HG03565 (cell line): ENCODE results near the gene AFAP1L1.

Source experiments
- ATAC-seq: cut with Tn5 transposase; IDR thresholded peaks from one replicate; pipeline ENCODE4 v1.9.1; 2021; ENCODE audit warnings: mild to moderate bottlenecking, moderate library complexity; ENCODE audit not compliant: unreplicated experiment

Gene AFAP1L1

GRCh38 chr5:149283626-149284480 is 12.2 kb downstream of the AFAP1L1 start:
- ATAC-seq, result no peak

DNA sequence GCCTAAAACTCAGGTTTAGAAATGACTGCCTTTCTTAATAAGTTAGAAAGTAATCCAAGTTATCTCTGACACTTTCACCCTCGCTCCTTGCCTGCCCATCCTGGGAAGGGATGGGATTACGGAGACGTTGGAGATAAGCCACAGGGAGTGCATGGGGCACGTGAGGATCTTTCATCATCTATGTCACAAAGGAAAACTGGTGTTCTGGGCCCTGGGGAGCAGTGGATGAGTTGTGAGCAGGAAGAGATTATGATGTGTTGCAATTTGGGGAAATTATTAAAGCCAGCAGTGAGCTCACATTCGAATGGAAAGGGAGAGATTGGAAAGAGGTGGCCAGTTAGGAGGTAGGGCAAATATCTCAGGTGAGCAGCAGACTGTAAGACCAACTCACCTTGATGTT is 12.8 kb downstream of the AFAP1L1 start:
- no peak for ATAC-seq

DNA sequence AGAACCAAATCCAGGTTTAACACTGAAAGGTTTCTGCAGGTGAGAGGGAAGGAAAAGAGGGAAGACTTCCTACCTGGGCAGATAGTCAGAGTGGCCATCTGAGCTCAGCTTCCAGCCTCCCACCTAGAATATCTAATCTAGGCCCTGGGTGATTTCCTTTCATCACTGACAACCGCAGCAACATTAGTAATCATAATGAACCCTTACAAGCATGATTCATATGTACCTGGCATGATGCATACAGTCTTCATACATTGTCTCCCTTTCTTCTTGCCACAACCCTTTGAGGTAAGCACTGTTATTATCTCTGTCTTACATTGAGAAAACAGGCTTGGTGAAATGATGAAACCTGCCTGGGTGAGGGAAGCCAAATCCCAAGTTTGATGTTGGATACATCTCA is 13.5 kb downstream of the AFAP1L1 start:
- ATAC-seq, result no peak

DNA sequence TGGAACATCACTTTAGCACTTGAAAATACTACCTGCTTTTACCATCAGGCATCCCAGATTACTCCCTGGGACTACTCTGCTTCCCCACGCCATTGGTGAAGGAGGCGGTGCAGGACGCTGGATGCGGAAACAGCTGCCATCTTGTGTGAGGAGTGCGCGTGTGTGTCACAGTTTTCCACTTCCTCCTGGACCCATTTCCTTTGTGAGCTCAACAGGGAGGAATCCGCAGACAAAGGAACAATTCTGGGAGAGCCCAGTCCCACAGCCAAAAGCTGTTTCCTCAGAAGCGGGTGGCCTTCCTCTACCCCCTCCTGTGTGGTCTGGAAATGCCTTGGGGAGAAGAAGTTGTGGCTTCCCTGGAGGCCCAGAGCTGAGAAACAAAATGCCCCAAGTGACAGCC is 16.8 kb downstream of the AFAP1L1 start:
- no peak for ATAC-seq

DNA sequence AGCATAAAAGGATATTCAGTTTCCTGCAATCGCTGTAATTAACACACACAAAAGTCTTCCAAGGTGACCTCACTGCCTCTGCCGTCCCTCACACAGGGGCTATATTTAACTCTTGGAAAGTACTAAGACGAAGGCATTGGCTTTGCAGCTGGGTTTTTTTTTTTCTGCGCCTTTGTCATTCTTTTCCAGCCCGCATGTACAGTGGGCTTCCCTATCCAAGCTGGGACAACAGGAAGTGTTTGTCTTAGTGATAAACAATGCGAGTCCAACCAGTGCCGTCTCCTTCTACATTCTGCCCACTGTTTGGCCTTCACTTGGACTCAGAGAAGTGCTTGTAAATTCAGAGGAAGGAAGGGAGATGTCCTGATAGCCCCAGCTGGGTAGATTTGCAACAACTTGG is 17.6 kb downstream of the AFAP1L1 start:
- ATAC-seq, result no peak

DNA sequence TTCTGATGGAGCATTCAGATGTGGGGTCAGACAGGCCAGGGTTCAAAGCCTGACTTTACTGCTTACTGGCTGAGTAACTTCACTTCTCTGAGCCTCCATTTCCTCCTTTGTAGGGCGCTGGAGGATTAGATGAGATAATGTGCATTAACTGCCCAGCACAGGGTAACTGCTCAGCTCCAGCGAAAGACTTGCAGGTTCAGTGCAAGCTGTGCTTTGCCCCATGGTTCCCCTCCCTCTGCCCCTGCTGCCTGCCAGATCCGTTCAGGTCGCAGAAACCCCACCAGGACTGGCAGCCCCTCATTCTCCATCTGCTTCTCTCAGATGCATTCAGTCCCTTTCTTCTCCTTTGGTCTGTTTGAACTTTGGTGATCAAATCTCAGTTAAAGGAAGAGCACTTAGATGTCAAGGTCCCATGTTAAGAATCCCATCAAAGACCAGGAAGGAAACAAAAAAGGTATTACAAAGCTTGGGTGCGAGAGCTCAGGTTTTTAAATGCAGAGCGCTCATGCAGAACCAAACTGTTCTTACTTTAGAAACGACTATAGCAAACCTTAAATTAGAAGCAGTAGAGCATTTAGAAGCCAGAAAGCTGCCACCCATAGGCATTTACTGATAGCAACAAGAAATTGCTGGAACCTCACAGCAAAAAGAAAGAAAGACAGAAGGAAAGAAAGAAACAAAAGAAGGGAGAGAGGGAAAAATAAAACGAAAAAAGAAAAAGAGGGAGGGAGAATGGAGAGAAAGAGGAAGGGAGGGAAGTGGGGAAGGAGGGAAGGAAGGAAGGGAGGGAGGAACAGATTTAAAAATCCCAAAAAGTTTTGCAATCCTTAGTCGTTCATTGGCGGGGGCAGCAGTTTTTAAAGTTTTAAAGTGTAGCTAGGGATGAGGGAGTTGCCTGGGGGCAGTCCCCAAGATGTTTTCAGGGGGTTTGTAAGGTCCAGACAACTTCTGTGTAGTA is 23.5 kb downstream of the AFAP1L1 start:
- ATAC-seq, result no peak

DNA sequence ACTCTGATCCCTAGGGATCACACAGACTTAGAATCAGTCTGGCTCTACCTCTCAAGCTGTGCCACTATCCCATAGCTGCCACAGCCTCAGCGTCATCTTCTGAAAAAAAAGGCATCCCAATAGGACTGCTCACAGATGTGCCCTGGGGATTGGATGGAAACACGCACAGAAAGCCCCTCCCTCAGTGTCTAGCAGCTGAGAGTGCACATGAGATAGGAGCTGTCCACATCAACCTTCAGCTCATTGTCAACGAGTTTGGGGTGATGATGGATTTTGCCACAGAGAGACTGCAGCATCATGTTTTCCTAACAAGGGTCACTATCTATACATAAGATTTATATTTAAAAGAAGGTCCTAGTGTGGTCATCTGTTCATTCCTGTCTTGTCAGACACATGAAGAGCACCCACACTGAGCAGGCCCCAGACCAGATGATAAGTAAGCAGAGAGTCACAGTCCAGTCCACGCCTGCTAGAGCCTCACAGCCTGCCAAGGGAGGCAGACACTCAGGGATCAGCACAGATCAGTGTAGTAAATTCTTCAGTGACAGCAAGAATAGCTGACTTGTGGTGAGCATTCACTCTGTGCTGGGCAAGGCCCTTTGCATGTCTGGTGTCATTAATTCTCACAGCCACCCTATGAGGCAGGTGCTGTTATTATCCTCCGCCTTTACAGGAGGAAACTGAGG is 25.8 kb downstream of the AFAP1L1 start:
- ATAC-seq, result no peak

- no peak for ATAC-seq
Measured at GRCh38 chr5:149298163-149298562, 26.5 kb downstream of the AFAP1L1 start.

DNA sequence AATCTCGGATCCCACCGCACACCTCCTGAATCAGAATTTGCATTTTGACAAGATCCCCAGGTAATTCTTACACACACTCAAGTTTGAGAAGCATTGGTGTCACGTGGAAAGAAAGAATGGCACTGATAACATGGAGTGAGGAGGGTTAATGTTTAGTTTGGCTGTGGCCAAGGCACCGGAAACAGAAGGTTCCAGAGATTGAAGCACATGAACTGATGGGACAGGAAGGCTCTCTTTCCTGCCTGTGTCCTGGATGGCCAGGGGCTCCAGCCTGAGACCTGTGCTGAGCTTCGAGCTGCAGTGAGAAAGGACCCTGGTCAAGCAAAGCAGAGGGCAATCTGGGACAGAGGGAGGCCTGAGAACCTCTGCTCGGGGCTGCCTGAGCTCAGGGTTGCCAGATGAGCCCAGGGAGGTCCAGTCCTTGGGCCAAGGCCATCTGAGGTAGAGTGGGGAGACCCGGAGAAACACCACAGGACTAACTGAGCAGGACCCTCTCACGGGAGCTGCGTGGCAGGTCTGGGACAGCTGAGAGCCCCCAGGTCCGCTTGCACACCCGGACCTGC is 27.3 kb downstream of the AFAP1L1 start:
- ATAC-seq, result no peak

- no peak for ATAC-seq
Measured at GRCh38 chr5:149299451-149300054, 27.9 kb downstream of the AFAP1L1 start.

- no peak for ATAC-seq
Measured at GRCh38 chr5:149300441-149300840, 28.8 kb downstream of the AFAP1L1 start.

GRCh38 chr5:149301049-149301743 is 29.5 kb downstream of the AFAP1L1 start:
- ATAC-seq, result no peak

- no peak for ATAC-seq
Measured at GRCh38 chr5:149301744-149302380, 30.2 kb downstream of the AFAP1L1 start.

GRCh38 chr5:149302641-149303040 is 31.0 kb downstream of the AFAP1L1 start:
- ATAC-seq, result no peak

- no peak for ATAC-seq
Measured at GRCh38 chr5:149303210-149303609, 31.6 kb downstream of the AFAP1L1 start.

DNA sequence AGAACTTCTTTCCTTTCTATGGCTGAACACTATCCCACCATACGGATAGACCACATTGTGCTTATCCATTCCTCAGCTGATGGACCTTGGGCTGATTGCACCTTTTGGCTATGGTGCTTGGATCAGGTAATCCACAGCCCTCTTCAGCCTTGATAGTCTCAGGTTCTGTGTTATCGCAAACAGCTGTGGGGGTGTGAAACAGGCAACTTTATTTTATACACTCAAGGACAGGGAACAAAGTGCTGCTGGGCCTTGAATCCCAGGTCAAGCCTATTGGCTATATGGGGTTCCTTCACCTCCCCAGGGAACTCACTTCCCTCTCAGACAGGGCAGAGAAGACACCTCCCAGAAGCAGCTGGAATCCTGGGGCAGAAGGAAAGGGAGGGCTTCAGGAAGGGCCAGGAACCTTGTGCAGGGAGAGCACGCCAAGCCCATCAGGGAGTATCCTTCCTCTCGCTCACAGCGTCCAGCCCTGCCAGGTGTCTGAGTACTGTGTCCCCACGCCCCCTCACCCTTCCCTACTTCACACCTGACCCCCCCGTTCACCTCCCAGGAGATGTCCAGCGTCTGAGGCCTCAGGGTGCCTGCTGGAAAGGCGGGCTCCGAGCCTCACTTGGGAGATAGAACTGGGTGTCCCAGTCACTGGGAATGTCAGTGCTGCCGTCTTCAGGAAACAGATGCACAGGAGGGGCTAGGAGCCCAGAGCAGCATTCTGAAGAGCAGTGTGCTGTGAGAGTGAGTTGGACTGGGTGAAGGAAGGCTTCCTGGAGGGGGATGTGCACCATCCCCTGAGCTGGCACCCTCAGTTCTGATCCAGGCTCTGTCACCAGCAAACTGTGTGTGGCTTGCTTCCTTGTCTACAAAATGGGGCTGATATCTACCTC is 32.8 kb downstream of the AFAP1L1 start:
- no peak for ATAC-seq

DNA sequence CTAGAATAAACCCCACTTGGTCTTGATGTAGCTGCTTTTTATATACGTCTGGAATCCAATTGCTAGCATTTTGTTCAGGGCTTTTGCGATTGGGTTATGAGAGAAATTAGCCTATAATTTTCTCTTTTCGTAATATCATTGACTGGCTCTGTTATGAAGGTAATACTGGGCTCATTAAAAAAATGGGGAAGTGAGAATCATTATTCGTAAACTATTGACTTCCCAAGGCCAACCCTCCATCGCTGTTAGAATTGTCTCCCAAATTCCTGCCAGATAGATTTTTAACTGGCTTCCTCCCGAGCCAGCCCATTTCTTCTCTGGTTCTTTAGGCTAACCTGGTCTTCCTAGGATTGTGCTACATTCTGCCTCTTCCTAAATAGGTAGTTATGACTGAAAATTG is 37.7 kb downstream of the AFAP1L1 start:
- no peak for ATAC-seq

DNA sequence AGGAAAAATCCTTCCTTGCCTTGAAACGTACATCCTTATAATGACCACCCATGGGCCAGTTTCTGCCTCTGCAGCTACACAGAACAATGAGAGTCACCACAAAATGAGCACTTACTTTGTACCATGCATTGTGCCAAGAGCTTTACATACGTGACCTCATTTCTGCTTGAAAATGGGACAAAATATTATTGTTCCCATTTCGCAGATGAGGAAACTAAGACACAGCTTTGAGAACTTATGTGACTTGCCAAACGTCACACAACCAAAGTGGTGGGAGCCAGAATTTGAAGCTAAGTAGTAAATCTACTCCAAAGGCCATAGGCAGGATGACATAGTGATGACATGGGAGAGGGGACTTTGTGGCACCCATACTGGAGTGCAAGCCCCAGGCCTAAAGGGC is 38.8 kb downstream of the AFAP1L1 start:
- no peak for ATAC-seq
